K562 (cell line): ENCODE measurements around the gene MUC5B.

Experiments used
- CTCF ChIP-seq, 3 experiments: IDR thresholded peaks in 2 of 3; conservative IDR thresholded peaks in 1 of 3; 2 replicates each; pipeline ENCODE4 v1.5.1; 2011 to 2012; ENCODE audit warnings: low read length in 3 of 3, mild to moderate bottlenecking in 3 of 3, control low read depth in 2 of 3, improper control_type of control experiment in 1 of 3, inconsistent platforms in 1 of 3, low read depth in 1 of 3, mixed read lengths in 1 of 3, moderate library complexity in 1 of 3; ENCODE audit not compliant: insufficient read depth in 2 of 3
- FOXP1 ChIP-seq: sonication (generic); formaldehyde crosslinking; IDR thresholded peaks from 2 replicates; pipeline ENCODE4 v1.8.0; 2022; ENCODE audit warnings: mild to moderate bottlenecking, missing genetic modification reagents
- MXI1 ChIP-seq: IDR thresholded peaks from 2 replicates; pipeline ENCODE4 v1.6.1; 2011; ENCODE audit warnings: low read depth, mild to moderate bottlenecking, improper control_type of control experiment, low read length
- POLR2A ChIP-seq: fragments of 450-650 bp; conservative IDR thresholded peaks from 2 replicates; pipeline ENCODE4 v1.6.1; 2016
- SLC30A9 ChIP-seq: fragments of 250-450 bp; sonication (Bioruptor Pico); IDR thresholded peaks from 2 replicates; pipeline ENCODE4 v1.8.0; 2022; ENCODE audit warnings: mild to moderate bottlenecking, moderate library complexity
- SP1 ChIP-seq: sonication (generic); formaldehyde crosslinking; IDR thresholded peaks from 2 replicates; pipeline ENCODE4 v1.8.1; 2022; ENCODE audit warnings: mild to moderate bottlenecking, missing genetic modification reagents
- STAT6 ChIP-seq: sonication (generic); formaldehyde crosslinking; IDR thresholded peaks from 2 replicates; pipeline ENCODE4 v1.8.1; 2023; ENCODE audit warnings: mild to moderate bottlenecking, missing genetic modification reagents
- TAF1 ChIP-seq: IDR thresholded peaks from 2 replicates; pipeline ENCODE4 v1.6.1; 2011; ENCODE audit warnings: mild to moderate bottlenecking, low read length, moderate library complexity; ENCODE audit not compliant: insufficient read depth, control insufficient read depth, severe bottlenecking; ENCODE audit errors: extremely low read depth
- TF ChIP-seq, protein P1 (sequence below): fragments of 450-650 bp; formaldehyde crosslinking; IDR thresholded peaks from 2 replicates; pipeline ENCODE4 v1.4.0; 2020; ENCODE audit warnings: mild to moderate bottlenecking, mixed read lengths
- TF ChIP-seq, protein P2 (sequence below): fragments of 450-650 bp; IDR thresholded peaks from 2 replicates; pipeline ENCODE4 v1.6.1; 2016; ENCODE audit warnings: antibody characterized with exemption

DNA sequence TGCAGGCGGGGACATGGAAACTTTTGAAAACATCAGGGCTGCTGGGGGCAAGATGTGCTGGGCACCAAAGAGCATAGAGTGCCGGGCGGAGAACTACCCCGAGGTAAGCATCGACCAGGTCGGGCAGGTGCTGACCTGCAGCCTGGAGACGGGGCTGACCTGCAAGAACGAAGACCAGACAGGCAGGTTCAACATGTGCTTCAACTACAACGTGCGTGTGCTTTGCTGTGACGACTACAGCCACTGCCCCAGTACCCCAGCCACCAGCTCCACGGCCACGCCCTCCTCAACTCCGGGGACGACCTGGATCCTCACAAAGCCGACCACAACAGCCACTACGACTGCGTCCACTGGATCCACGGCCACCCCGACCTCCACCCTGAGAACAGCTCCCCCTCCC, 19.4 kb downstream of the MUC5B start:
- TF ChIP-seq SP1 (CRISPR knock-in tag) (no peak), MXI1 (no peak), POLR2A (no peak), CTCF (IDR thresholded peaks at IDR 0.05 in 2 of 3, conservative IDR thresholded peaks at IDR 0.05 in 1 of 3; ENCODE audit: insufficient read depth in 2 of 3, low read depth in 1 of 3, low read length in 3 of 3) (no peak), SLC30A9 (CRISPR knock-in tag) (no peak), TAF1 (no peak), STAT6 (CRISPR knock-in tag) (no peak), FOXP1 (no peak)
- TF ChIP-seq, protein P1, sequence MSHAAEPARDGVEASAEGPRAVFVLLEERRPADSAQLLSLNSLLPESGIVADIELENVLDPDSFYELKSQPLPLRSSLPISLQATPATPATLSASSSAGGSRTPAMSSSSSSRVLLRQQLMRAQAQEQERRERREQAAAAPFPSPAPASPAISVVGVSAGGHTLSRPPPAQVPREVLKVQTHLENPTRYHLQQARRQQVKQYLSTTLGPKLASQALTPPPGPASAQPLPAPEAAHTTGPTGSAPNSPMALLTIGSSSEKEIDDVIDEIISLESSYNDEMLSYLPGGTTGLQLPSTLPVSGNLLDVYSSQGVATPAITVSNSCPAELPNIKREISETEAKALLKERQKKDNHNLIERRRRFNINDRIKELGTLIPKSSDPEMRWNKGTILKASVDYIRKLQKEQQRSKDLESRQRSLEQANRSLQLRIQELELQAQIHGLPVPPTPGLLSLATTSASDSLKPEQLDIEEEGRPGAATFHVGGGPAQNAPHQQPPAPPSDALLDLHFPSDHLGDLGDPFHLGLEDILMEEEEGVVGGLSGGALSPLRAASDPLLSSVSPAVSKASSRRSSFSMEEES: no peak
- TF ChIP-seq, protein P2, sequence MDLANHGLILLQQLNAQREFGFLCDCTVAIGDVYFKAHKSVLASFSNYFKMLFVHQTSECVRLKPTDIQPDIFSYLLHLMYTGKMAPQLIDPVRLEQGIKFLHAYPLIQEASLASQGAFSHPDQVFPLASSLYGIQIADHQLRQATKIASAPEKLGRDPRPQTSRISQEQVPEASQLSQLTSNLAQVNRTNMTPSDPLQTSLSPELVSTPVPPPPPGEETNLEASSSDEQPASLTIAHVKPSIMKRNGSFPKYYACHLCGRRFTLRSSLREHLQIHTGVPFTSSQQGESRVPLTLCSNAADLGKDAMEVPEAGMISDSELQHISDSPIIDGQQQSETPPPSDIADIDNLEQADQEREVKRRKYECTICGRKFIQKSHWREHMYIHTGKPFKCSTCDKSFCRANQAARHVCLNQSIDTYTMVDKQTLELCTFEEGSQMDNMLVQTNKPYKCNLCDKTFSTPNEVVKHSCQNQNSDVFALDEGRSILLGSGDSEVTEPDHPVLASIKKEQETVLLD: no peak
